MCF 10A (cell line): ENCODE results near the gene MPV17. TPM values are rescaled to one million over a fixed set of nuclear protein-coding genes. Genes with fewer than 3 reads are reported as not detected.
"Not testable (repeated sequence)": the region's sequence is repeated elsewhere in the genome, so short reads cannot be mapped to it uniquely, and the experiment has no call there.

Experiments
- BruUV-seq: library from RNA; stranded (reverse); fragments of 400-500 nt; replicated peaks from 2 replicates; lab custom pipeline; 2021; lab: Mats Ljungman, UMichigan
- CTCF ChIA-PET: fragments of 300-600 bp; sonication (Branson Sonifier 250); formaldehyde crosslinking; extraction: SDS; loops from one replicate; lab custom pipeline; 2021; ENCODE audit warnings: antibody characterized with exemption, inconsistent platforms; lab: Yijun Ruan, JAX
- POLR2A ChIA-PET: fragments of 300-600, 350-650 bp; sonication (Branson Sonifier 250); formaldehyde crosslinking; extraction: SDS; loops from one replicate; lab custom pipeline; 2020; ENCODE audit warnings: antibody characterized with exemption, inconsistent platforms; lab: Yijun Ruan, JAX
- DNase-seq: peaks from one replicate; pipeline ENCODE4 v3.0.0-alpha.2; 2018; ENCODE audit not compliant: unreplicated experiment
- H3K27ac Mint-ChIP-seq: one replicate; pipeline ENCODE4 v1.8.0; 2022; ENCODE audit warnings: mild to moderate bottlenecking, low read depth, mixed read lengths; ENCODE audit not compliant: unreplicated experiment
- H3K27me3 Mint-ChIP-seq: one replicate; pipeline ENCODE4 v1.8.0; 2022; ENCODE audit warnings: mixed read lengths; ENCODE audit not compliant: insufficient read depth, unreplicated experiment
- H3K36me3 Mint-ChIP-seq: one replicate; pipeline ENCODE4 v1.8.0; 2022; ENCODE audit warnings: mild to moderate bottlenecking, moderate library complexity, mixed read lengths; ENCODE audit not compliant: insufficient read depth, unreplicated experiment
- H3K4me1 Mint-ChIP-seq: one replicate; pipeline ENCODE4 v1.8.0; 2022; ENCODE audit warnings: mixed read lengths; ENCODE audit not compliant: insufficient read depth, unreplicated experiment
- H3K4me3 Mint-ChIP-seq: one replicate; pipeline ENCODE4 v1.8.0; 2022; ENCODE audit warnings: mild to moderate bottlenecking, moderate library complexity, mixed read lengths; ENCODE audit not compliant: unreplicated experiment
- H3K9me3 Mint-ChIP-seq: one replicate; pipeline ENCODE4 v1.8.0; 2022; ENCODE audit warnings: mixed read lengths; ENCODE audit not compliant: unreplicated experiment
- CTCF ChIP-seq: fragments of 200-600 bp; IDR thresholded peaks from one replicate; pipeline ENCODE4 v1.8.0; 2022; ENCODE audit warnings: antibody characterized with exemption, mild to moderate bottlenecking; ENCODE audit not compliant: unreplicated experiment
- intact Hi-C: fragments of 100-400 bp; cut with micrococcal nuclease; formaldehyde crosslinking; loops from 2 replicates; pipeline ENCODE4 v1.14.1; 2022
- total RNA-seq: library from RNA; stranded (reverse); gene quantifications from 2 replicates; pipeline ENCODE4 v1.2.3, GENCODE V29; 2022

Gene MPV17
- total RNA-seq, 1 experiment from 2014 or later = 114 TPM

- no peak overlapping the region for H3K4me3 Mint-ChIP-seq
- H3K4me1 Mint-ChIP-seq = peaks cover 7% of the 10 kb centered on the region
- H3K9me3 Mint-ChIP-seq = no peaks in the 10 kb centered on the region
- CTCF ChIA-PET = interaction anchor here (0.6 to 2.1 kb wide), 4 partner anchors 8 to 254 kb away, joined by 3 to 19 read pairs (median 4); no protein-coding TSS in a partner anchor
- H3K27me3 Mint-ChIP-seq = peaks cover 1% of the 10 kb centered on the region
- intact Hi-C loops = no loop called here
- BruUV-seq = no TSS peak
- TF ChIP-seq CTCF = no peak
- no peak overlapping the region for H3K27ac Mint-ChIP-seq
- no peak for DNase-seq
- H3K36me3 Mint-ChIP-seq = peaks cover 12% of the 10 kb centered on the region
- POLR2A ChIA-PET = interaction anchor here (1.5 kb wide), 1 partner anchor 200 kb away, joined by 3 read pairs; the partner anchor contains the start of gene OST4
Measured at GRCh38 chr2:27271631-27272340, 51.1 kb downstream of the MPV17 start.

- BruUV-seq = no TSS peak
- H3K9me3 Mint-ChIP-seq = no peaks in the 10 kb centered on the region
- ChIA-PET CTCF (interaction anchor here (0.8 to 2.1 kb wide), 3 partner anchors 10 to 32 kb away, joined by 3 to 19 read pairs (median 4); no protein-coding TSS in a partner anchor), POLR2A (interaction anchor here (1.5 kb wide), 1 partner anchor 199 kb away, joined by 3 read pairs; the partner anchor contains the start of gene OST4)
- H3K27me3 Mint-ChIP-seq = no peaks in the 10 kb centered on the region
- no peak for TF ChIP-seq CTCF
- DNase-seq = no peak
- peaks cover 12% of the 10 kb centered on the region for H3K36me3 Mint-ChIP-seq
- intact Hi-C loops = no loop called here
- peaks cover 7% of the 10 kb centered on the region for H3K4me1 Mint-ChIP-seq
- H3K4me3 Mint-ChIP-seq = no peak overlapping the region
- no peak overlapping the region for H3K27ac Mint-ChIP-seq
Measured at GRCh38 chr2:27270670-27271069, 52.2 kb downstream of the MPV17 start.

GRCh38 chr2:27270131-27270530 lies 52.8 kb downstream of the MPV17 start:
- no peak for DNase-seq
- ChIA-PET POLR2A (no interaction called here), CTCF (interaction anchor here (0.8 to 1.4 kb wide), 2 partner anchors 9 to 14 kb away, joined by 3 to 10 read pairs; no protein-coding TSS in a partner anchor)
- no peaks in the 10 kb centered on the region for H3K27me3 Mint-ChIP-seq
- no TSS peak for BruUV-seq
- no peaks in the 10 kb centered on the region for H3K9me3 Mint-ChIP-seq
- no peak for TF ChIP-seq CTCF
- H3K36me3 Mint-ChIP-seq = peaks cover 11% of the 10 kb centered on the region
- peaks cover 7% of the 10 kb centered on the region for H3K4me1 Mint-ChIP-seq
- no peak overlapping the region for H3K27ac Mint-ChIP-seq
- intact Hi-C loops = no loop called here
- H3K4me3 Mint-ChIP-seq = no peak overlapping the region

GRCh38 chr2:27268296-27268695 lies 54.6 kb downstream of the MPV17 start:
- not testable (repeated sequence) for DNase-seq

More at GRCh38 chr2:27268296-27268695, 54.6 kb downstream of the MPV17 start:
- H3K36me3 Mint-ChIP-seq, H3K9me3 Mint-ChIP-seq, intact Hi-C loops, H3K27me3 Mint-ChIP-seq, H3K27ac Mint-ChIP-seq, H3K4me3 Mint-ChIP-seq, BruUV-seq: not testable (repeated sequence)
- CTCF ChIA-PET = interaction anchor here (0.6 to 5.9 kb wide), 4 partner anchors 12 to 251 kb away, joined by 4 to 41 read pairs (median 6); no protein-coding TSS in a partner anchor
- POLR2A ChIA-PET = interaction anchor here (0.6 kb wide), 1 partner anchor 371 kb away, joined by 3 read pairs; no protein-coding TSS in a partner anchor
- H3K4me1 Mint-ChIP-seq = peaks cover 14% of the 10 kb centered on the region
